Measurements from ENCODE around the gene TBC1D7. TPM values are rescaled to one million over a fixed set of nuclear protein-coding genes. Genes with fewer than 3 reads are reported as not detected.

Gene TBC1D7
- total RNA-seq, 2 donors from 2014 or later: 37.7 to 59.0 TPM

- TF ChIP-seq, protein P1, sequence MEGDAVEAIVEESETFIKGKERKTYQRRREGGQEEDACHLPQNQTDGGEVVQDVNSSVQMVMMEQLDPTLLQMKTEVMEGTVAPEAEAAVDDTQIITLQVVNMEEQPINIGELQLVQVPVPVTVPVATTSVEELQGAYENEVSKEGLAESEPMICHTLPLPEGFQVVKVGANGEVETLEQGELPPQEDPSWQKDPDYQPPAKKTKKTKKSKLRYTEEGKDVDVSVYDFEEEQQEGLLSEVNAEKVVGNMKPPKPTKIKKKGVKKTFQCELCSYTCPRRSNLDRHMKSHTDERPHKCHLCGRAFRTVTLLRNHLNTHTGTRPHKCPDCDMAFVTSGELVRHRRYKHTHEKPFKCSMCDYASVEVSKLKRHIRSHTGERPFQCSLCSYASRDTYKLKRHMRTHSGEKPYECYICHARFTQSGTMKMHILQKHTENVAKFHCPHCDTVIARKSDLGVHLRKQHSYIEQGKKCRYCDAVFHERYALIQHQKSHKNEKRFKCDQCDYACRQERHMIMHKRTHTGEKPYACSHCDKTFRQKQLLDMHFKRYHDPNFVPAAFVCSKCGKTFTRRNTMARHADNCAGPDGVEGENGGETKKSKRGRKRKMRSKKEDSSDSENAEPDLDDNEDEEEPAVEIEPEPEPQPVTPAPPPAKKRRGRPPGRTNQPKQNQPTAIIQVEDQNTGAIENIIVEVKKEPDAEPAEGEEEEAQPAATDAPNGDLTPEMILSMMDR (conservative IDR thresholded peaks at IDR 0.05): no peak
- H3K4me3 ChIP-seq (ENCODE audit: low read length): no peak overlapping the region
- no peak overlapping the region for H3K27ac ChIP-seq (ENCODE audit: low read depth, low read length)
- H3K27me3 ChIP-seq (ENCODE audit: control insufficient read depth, insufficient read depth, low read length, poor library complexity, severe bottlenecking): no peaks in the 10 kb centered on the region
- peaks cover 53% of the 10 kb centered on the region for H3K36me3 ChIP-seq (ENCODE audit: control insufficient read depth, insufficient read depth, low read length)
- H3K9ac ChIP-seq (ENCODE audit: extremely low read depth, low read length, poor library complexity, severe bottlenecking): no peak overlapping the region
- Mint-ChIP-seq H3K27me3 (ENCODE audit: insufficient read depth) (no peaks in the 10 kb centered on the region), H3K9me3 (peaks cover 9% of the 10 kb centered on the region), H3K36me3 (ENCODE audit: low read depth) (peaks cover 12% of the 10 kb centered on the region), H3K4me1 (peaks cover 9% of the 10 kb centered on the region), H3K4me3 (no peak overlapping the region), H3K27ac (no peak overlapping the region)
- H3K4me1 ChIP-seq (ENCODE audit: control insufficient read depth, insufficient read depth, low read length): peaks cover 5% of the 10 kb centered on the region
- 90 to 97% methylated on average over 6 to 9 of the region's 9 CpGs for WGBS, 2 experiments (ENCODE audit: insufficient coverage in 1 of 2, insufficient read length in 1 of 2)
- peak; percentile 61 for DNase-seq
- H3K9me3 ChIP-seq (ENCODE audit: control insufficient read depth, low read length): peaks cover 10% of the 10 kb centered on the region
These were observed 46.7 kb downstream of the TBC1D7 start for GRCh38 chr6:13281686-13282085.

- no peak overlapping the region for H3K27ac ChIP-seq (ENCODE audit: low read depth, low read length)
- peaks cover 9% of the 10 kb centered on the region for H3K4me1 Mint-ChIP-seq
These were observed 48.1 kb downstream of the TBC1D7 start for GRCh38 chr6:13280254-13280653.

DNA sequence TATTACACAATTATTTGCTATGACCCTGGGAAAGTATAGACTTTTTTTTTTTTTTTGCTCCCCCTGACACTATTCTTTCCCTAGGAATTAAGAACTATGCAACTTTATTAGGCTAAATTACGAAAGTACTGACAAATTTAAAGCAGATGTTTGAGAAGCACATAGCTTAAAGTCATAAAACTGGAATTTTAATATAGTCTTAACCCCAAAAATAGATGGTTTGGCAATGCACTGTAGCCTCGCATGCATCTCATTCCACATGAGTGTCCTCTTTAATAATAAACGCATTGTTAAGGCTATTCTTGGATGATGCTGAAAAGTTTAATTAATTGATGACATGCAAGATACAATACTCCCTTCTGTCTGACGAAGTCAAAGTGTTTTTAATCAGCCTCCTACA, 49.3 kb downstream of the TBC1D7 start:
- TF ChIP-seq, protein P1 (conservative IDR thresholded peaks at IDR 0.05): no peak
- Mint-ChIP-seq H3K27ac (no peak overlapping the region), H3K36me3 (ENCODE audit: low read depth) (no peaks in the 10 kb centered on the region), H3K9me3 (no peaks in the 10 kb centered on the region), H3K27me3 (ENCODE audit: insufficient read depth) (no peaks in the 10 kb centered on the region), H3K4me1 (peaks cover 12% of the 10 kb centered on the region), H3K4me3 (no peak overlapping the region)
- H3K27ac ChIP-seq (ENCODE audit: low read depth, low read length): no peak overlapping the region
- H3K9ac ChIP-seq (ENCODE audit: extremely low read depth, low read length, poor library complexity, severe bottlenecking): no peak overlapping the region
- peaks cover 5% of the 10 kb centered on the region for H3K4me1 ChIP-seq (ENCODE audit: control insufficient read depth, insufficient read depth, low read length)
- H3K27me3 ChIP-seq (ENCODE audit: control insufficient read depth, insufficient read depth, low read length, poor library complexity, severe bottlenecking): no peaks in the 10 kb centered on the region
- H3K36me3 ChIP-seq (ENCODE audit: control insufficient read depth, insufficient read depth, low read length): peaks cover 36% of the 10 kb centered on the region
- no peak for DNase-seq
- 75 to 92% methylated on average over 2 to 4 of the region's 4 CpGs for WGBS, 2 experiments (ENCODE audit: insufficient coverage in 1 of 2, insufficient read length in 1 of 2)
- H3K4me3 ChIP-seq (ENCODE audit: low read length): no peak overlapping the region
- no peaks in the 10 kb centered on the region for H3K9me3 ChIP-seq (ENCODE audit: control insufficient read depth, low read length)

More at GRCh38 chr6:13280254-13280653, 48.1 kb downstream of the TBC1D7 start:
- Mint-ChIP-seq H3K27ac (peak overlapping the region; percentile 61), H3K9me3 (no peaks in the 10 kb centered on the region), H3K27me3 (ENCODE audit: insufficient read depth) (no peaks in the 10 kb centered on the region), H3K4me3 (no peak overlapping the region), H3K36me3 (ENCODE audit: low read depth) (no peaks in the 10 kb centered on the region)
- Histone ChIP-seq H3K9me3 (ENCODE audit: control insufficient read depth, low read length) (no peaks in the 10 kb centered on the region), H3K4me3 (ENCODE audit: low read length) (no peak overlapping the region), H3K9ac (ENCODE audit: extremely low read depth, low read length, poor library complexity, severe bottlenecking) (no peak overlapping the region), H3K36me3 (ENCODE audit: control insufficient read depth, insufficient read depth, low read length) (peaks cover 43% of the 10 kb centered on the region), H3K4me1 (ENCODE audit: control insufficient read depth, insufficient read depth, low read length) (peaks cover 5% of the 10 kb centered on the region), H3K27me3 (ENCODE audit: control insufficient read depth, insufficient read depth, low read length, poor library complexity, severe bottlenecking) (no peaks in the 10 kb centered on the region)
- TF ChIP-seq, protein P1 (conservative IDR thresholded peaks at IDR 0.05): no peak
- 72% methylated on average over 4 of the region's 4 CpGs; no CpG with 5 or more reads in 1 of the 2 experiments for WGBS, 2 experiments (ENCODE audit: insufficient coverage in 1 of 2, insufficient read length in 1 of 2)
- DNase-seq: no peak

Data from endodermal cell (in vitro differentiated cells).